Left lung (tissue), 10 donors: ENCODE data around the gene LONP1. TPM values are rescaled to one million over a fixed set of nuclear protein-coding genes. Genes with fewer than 3 reads are reported as not detected.
A peak's percentile ranks its signal among the peaks of the same experiment; 100 is the strongest.

ENCODE experiments used
- ATAC-seq: fragments of 200-7000 bp; cut with Tn5 transposase; one replicate; pipeline ENCODE4 v1.9.1; 2020; ENCODE audit warnings: moderate library complexity
- DNase-seq, 4 donors: peaks; one replicate each; pipeline ENCODE4 v3.0.0-alpha.2; 2013 to 2020
- H3K27ac ChIP-seq, 2 donors: fragments of 200-600 bp; sonication (generic) in 1 of 2; one replicate each; pipeline versions ENCODE4 v1.5.0 to v1.8.0; 2020 to 2021
- H3K27me3 ChIP-seq, 2 donors: fragments of 200-600 bp; sonication (generic) in 1 of 2; one replicate each; pipeline versions ENCODE4 v1.5.0 to v1.8.0; 2020 to 2021
- H3K36me3 ChIP-seq, 2 donors: fragments of 200-600 bp; sonication (generic) in 1 of 2; one replicate each; pipeline versions ENCODE4 v1.5.0 to v1.8.0; 2020 to 2021
- H3K4me1 ChIP-seq, 2 donors: fragments of 200-600 bp; one replicate each; pipeline ENCODE4 v1.8.0; 2021
- H3K4me3 ChIP-seq, 2 donors: fragments of 200-600 bp; sonication (generic) in 1 of 2; one replicate each; pipeline versions ENCODE4 v1.5.0 to v1.8.0; 2020 to 2021; ENCODE audit warnings: mild to moderate bottlenecking in 1 of 2
- H3K9me3 ChIP-seq, 2 donors: fragments of 200-600 bp; sonication (generic) in 1 of 2; one replicate each; pipeline versions ENCODE4 v1.5.0 to v1.8.0; 2020 to 2021
- intact Hi-C, 2 donors: fragments of 100-400 bp; cut with DNase I; formaldehyde crosslinking; loops; one replicate each; pipeline versions ENCODE4 v1.11.2 to v1.14.2; 2022
- polyA plus RNA-seq, 6 donors: library from polyadenylated mRNA; unstranded; fragments of 120-200 nt; gene quantifications; one replicate each; pipeline ENCODE4 v1.2.1, GENCODE V29; 2013; ENCODE audit not compliant: insufficient read length in 6 of 6
- total RNA-seq, 2 donors: library from RNA; stranded (reverse); fragmentation: NEBNext Ultra II Directional; extraction: Animal tissue kit (Norgen Biotek cat#: 25700); gene quantifications; one replicate each; pipeline ENCODE4 v1.2.1, GENCODE V29; 2021
- TF ChIP-seq, protein P1 (sequence below), 2 donors: fragments of 200-600 bp; sonication (generic) in 1 of 2; IDR thresholded peaks; one replicate each; pipeline versions ENCODE4 v1.5.0 to v1.8.0; 2021; ENCODE audit warnings: antibody characterized with exemption in 2 of 2
- donor health status: DM: no; HTN: yes; CAD: no.
- donor health status: DM: no; HTN: no; CAD: no.

LONP1 gene
- total and polyA plus RNA-seq, 8 donors: 39.9 to 93.9 (median 49.6) TPM

DNA sequence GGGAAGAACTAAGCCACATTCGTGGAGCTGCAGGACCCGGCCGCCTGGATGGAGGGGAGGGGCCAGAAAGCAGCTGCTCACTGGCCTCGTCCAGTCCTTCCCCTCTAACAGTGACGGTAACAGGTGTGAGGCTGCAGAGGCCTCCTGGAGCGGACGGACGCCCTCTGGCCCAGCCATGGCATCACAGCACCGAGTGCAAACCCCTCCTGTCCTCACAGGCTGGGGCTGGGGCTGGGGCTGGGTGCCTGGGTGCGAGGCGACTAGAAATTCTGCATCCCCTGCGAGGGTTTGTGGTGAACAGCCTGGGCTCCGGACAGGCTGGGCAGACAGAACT is 43.2 kb downstream of the LONP1 start:
- TF ChIP-seq, protein P1, sequence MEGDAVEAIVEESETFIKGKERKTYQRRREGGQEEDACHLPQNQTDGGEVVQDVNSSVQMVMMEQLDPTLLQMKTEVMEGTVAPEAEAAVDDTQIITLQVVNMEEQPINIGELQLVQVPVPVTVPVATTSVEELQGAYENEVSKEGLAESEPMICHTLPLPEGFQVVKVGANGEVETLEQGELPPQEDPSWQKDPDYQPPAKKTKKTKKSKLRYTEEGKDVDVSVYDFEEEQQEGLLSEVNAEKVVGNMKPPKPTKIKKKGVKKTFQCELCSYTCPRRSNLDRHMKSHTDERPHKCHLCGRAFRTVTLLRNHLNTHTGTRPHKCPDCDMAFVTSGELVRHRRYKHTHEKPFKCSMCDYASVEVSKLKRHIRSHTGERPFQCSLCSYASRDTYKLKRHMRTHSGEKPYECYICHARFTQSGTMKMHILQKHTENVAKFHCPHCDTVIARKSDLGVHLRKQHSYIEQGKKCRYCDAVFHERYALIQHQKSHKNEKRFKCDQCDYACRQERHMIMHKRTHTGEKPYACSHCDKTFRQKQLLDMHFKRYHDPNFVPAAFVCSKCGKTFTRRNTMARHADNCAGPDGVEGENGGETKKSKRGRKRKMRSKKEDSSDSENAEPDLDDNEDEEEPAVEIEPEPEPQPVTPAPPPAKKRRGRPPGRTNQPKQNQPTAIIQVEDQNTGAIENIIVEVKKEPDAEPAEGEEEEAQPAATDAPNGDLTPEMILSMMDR (IDR thresholded peaks at IDR 0.05): no peak
- peak in 1 of 4 donors; percentile 57 for DNase-seq
- no peaks in the 10 kb centered on the region for H3K9me3 ChIP-seq

DNA sequence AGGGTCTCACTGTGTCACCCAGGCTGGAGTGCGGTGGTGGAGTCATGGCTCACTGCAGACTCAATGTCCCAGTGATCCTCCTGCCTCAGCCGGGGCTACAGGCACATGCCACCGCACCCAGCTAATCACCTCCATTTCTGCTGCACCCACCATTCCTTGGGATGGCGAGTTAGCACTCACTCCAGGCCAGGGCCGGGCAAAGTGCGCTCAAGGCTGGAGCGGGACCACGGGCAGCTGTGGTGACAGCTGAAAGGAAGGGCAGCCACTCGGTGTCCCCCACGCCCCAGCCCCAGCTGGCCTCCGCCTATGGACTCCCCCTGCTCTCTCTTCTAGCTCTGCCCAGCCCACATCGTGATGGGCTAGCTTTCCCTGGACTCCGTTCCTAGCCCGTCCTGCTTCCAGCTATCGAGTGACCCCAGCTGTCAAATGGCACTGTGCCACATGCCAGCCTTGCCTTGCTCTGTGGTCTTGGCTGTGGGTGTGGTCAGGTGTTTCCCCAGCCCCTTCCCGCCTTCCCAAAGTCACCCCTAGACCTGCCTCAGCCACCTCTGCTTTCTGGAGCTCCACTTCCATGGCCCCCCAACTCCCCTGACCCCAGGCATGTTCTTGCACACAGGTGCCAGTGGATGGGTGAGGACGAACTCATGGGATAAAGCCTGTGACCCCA is 43.7 kb downstream of the LONP1 start:
- no peak overlapping the region for H3K27ac ChIP-seq
- peaks cover 0 to 31% of the 10 kb centered on the region in 2 donors for H3K36me3 ChIP-seq
- H3K4me1 ChIP-seq: peaks cover 6 to 16% of the 10 kb centered on the region in 2 donors
- intact Hi-C loops: no loop called here
- H3K27me3 ChIP-seq: no peaks in the 10 kb centered on the region
- no peak for ATAC-seq
- no peak overlapping the region for H3K4me3 ChIP-seq
- peak in 1 of 4 donors; percentile 79 for DNase-seq
- no peaks in the 10 kb centered on the region for H3K9me3 ChIP-seq
- TF ChIP-seq, protein P1 (IDR thresholded peaks at IDR 0.05): no peak

More for the DNA sequence above, 43.2 kb downstream of the LONP1 start:
- ATAC-seq: no peak
- H3K27ac ChIP-seq: no peak overlapping the region
- no peaks in the 10 kb centered on the region for H3K27me3 ChIP-seq
- no peak overlapping the region for H3K4me3 ChIP-seq
- intact Hi-C loops: no loop called here
- H3K4me1 ChIP-seq: peaks cover 6 to 17% of the 10 kb centered on the region in 2 donors
- peaks cover 0 to 26% of the 10 kb centered on the region in 2 donors for H3K36me3 ChIP-seq

DNA sequence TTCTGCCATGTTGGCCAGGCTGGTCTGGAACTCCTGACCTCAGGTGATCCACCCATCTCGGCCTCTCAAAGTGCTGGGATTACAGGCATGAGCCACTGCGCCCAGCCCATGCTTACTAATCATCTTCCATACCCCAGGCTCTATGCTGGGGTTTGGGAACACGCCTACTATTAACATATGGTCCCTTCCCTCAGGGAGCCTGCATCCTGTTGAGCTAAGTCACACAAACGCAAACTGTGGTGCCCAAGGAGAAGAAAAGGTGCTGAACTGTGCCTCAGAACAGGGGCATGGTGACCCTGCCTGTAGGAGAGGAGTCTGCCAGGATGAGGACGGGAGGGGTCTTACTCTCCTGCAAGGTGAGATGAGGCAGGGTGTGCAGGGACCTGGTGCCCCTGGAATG is 45.2 kb downstream of the LONP1 start:
- Histone ChIP-seq H3K27me3 (no peaks in the 10 kb centered on the region), H3K27ac (no peak overlapping the region), H3K36me3 (peaks cover 0 to 46% of the 10 kb centered on the region in 2 donors), H3K4me1 (peaks cover 6 to 10% of the 10 kb centered on the region in 2 donors), H3K4me3 (no peak overlapping the region), H3K9me3 (no peaks in the 10 kb centered on the region)
- ATAC-seq: no peak
- no peak for DNase-seq
- TF ChIP-seq, protein P1 (IDR thresholded peaks at IDR 0.05): no peak
- intact Hi-C loops: no loop called here

DNA sequence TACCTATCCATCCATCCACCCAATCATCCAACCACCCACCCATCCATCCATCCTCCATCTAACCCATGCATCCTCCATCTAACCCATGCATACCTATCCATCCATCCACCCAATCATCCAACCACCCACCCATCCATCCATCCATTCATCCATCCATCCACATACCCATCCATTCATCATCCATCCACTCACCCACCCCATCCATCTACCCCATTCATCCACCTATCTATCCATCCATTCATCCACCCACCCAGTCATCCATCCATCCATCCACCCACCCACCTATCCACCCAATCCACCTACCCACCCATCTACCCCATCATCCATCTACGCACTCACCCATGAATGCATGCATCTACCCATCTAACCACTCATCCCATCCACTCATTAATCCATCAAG is 46.2 kb downstream of the LONP1 start:
- TF ChIP-seq, protein P1 (IDR thresholded peaks at IDR 0.05): no peak
- Histone ChIP-seq H3K36me3 (peaks cover 0 to 56% of the 10 kb centered on the region in 2 donors), H3K27me3 (no peaks in the 10 kb centered on the region), H3K4me3 (no peak overlapping the region), H3K4me1 (peaks cover 0 to under 1% of the 10 kb centered on the region in 2 donors), H3K9me3 (no peaks in the 10 kb centered on the region), H3K27ac (no peak overlapping the region)
- intact Hi-C loops: no loop called here
- DNase-seq (no peak), ATAC-seq (no peak)

DNA sequence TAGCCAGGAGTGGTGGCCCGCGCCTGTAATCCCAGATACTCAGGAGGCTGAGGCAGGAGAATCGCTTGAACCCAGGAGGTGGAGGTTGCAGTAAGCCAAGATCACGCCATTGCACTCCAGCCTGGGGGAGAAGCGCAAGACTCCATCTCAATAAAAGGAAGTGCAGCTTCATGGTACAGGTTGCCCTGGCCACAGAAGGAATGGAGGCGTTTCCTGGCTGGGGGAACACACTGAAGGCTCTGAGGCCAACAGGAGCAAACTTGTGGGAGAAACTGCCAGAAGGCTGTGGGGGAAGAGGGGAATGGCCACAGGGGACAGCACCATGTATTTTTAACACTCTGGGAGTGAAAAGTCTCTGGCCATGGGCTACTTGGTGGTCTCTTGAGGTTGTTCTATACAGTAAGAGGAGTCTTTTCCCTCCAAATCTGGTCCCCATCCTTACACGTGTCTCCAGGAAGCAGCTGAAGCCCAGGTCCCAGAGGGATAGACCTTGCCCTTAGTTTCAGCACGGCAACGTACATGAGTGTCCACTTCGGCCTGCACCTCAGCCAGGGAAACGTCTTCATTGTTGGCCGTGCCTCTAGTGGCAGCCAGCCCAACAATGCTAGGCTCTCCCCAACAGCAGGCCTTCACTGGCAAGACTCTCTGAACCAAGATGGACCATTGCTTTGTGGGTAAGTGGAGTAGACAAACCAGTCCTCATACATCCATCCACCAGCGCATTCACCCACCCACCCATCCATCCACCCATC is 47.1 kb downstream of the LONP1 start:
- no peak for ATAC-seq
- TF ChIP-seq, protein P1 (IDR thresholded peaks at IDR 0.05): no peak
- peak in 1 of 4 donors; percentile 8 for DNase-seq
- intact Hi-C loops: no loop called here
- no peak overlapping the region for H3K27ac ChIP-seq
- no peak overlapping the region for H3K4me3 ChIP-seq
- H3K36me3 ChIP-seq: peaks cover 0 to 56% of the 10 kb centered on the region in 2 donors
- H3K9me3 ChIP-seq: no peaks in the 10 kb centered on the region
- no peaks in the 10 kb centered on the region for H3K27me3 ChIP-seq
- no peaks in the 10 kb centered on the region for H3K4me1 ChIP-seq
